Measurements from ENCODE around the gene GPC6. TPM values are rescaled to one million over a fixed set of nuclear protein-coding genes. Genes with fewer than 3 reads are reported as not detected.

GPC6 gene
- total and polyA plus RNA-seq, 9 of the 15 experiments (the other 6 are each of a cell fraction or from before 2014, with no cell fraction given): under 0.01 to 0.20 (median 0.01) TPM; not detected in 4

DNA sequence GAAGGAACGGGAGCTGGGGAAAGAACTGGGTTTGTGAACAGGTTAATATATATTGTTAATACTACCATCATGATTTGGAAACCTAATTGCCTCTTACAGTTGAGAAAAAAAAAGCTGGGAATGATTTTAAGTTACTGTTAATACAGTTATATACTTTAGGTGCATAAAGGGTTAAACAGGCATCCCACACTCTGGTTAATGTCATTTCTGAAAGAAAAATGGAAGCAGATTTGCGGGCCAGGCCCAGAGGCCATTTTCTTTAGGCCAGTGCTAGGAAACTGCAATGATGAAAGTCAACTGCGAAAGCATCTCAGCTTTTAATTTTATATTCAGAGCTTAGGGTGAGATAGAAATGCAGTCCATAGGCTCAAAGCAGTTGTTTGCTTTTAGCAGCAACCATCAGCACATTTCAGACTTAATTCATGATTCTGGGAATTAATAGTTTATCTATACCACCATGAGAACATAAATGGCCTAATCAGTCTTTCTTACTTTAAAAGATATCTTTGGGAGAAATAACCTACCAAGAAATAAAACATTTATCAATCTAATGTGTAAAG, 592.8 kb downstream of the GPC6 start:
- POLR2A ChIA-PET: no interaction called here
- H4K20me1 ChIP-seq (replicated peaks; ENCODE audit: control insufficient read depth, insufficient read depth, low read length): no peaks in the 10 kb centered on the region
- no peak overlapping the region for H2AFZ ChIP-seq (ENCODE audit: low read depth, low read length)
- H3K9ac ChIP-seq (ENCODE audit: insufficient read depth in 1 of 2, low read depth in 2 of 2, low read length in 2 of 2): no peak overlapping the region
- in situ Hi-C loops (cut with MboI): no loop called here
- no peak overlapping the region for H3K4me2 ChIP-seq (ENCODE audit: insufficient read depth, low read length)
- H3K27ac ChIP-seq (ENCODE audit: extremely low read depth, low read depth, low read length): no peak overlapping the region
- no TSS peak for BruUV-seq (replicated peaks)
- intact Hi-C loops (cut with micrococcal nuclease): no loop called here
- TF ChIP-seq ZNF277 (CRISPR knock-in tag; IDR thresholded peaks at IDR 0.05; ENCODE audit: borderline replicate concordance) (no peak), PML (IDR thresholded peaks at IDR 0.05; ENCODE audit: low read length) (no peak), ZNF740 (CRISPR knock-in tag; IDR thresholded peaks at IDR 0.05) (no peak), ZNF740 (tag; IDR thresholded peaks at IDR 0.05) (no peak), RFX5 (IDR thresholded peaks at IDR 0.05; ENCODE audit: low read depth, low read length) (no peak), HNRNPLL (IDR thresholded peaks at IDR 0.05; ENCODE audit: low read depth, low read length, poor library complexity, severe bottlenecking) (no peak), KDM5B (IDR thresholded peaks at IDR 0.05; ENCODE audit: insufficient replicate concordance, low read depth, low read length) (no peak), NR2C2 (CRISPR knock-in tag; IDR thresholded peaks at IDR 0.05) (no peak), NR2C2 (tag; IDR thresholded peaks at IDR 0.05) (no peak), TBL1XR1 (IDR thresholded peaks at IDR 0.05; ENCODE audit: low read length in 2 of 2) (no peak), MAFF (IDR thresholded peaks at IDR 0.05; ENCODE audit: low read length) (no peak), E2F6 (IDR thresholded peaks at IDR 0.05; ENCODE audit: borderline replicate concordance in 1 of 2, extremely low read depth in 1 of 2, insufficient read depth in 1 of 2, insufficient read length in 1 of 2, low read depth in 1 of 2, low read length in 1 of 2, poor library complexity in 1 of 2, severe bottlenecking in 1 of 2) (no peak), SAFB2 (IDR thresholded peaks at IDR 0.05; ENCODE audit: borderline replicate concordance, low read depth, low read length, severe bottlenecking) (no peak), CREBBP (IDR thresholded peaks at IDR 0.05; ENCODE audit: low read depth, low read length) (no peak)
- TF ChIP-seq, protein P1, sequence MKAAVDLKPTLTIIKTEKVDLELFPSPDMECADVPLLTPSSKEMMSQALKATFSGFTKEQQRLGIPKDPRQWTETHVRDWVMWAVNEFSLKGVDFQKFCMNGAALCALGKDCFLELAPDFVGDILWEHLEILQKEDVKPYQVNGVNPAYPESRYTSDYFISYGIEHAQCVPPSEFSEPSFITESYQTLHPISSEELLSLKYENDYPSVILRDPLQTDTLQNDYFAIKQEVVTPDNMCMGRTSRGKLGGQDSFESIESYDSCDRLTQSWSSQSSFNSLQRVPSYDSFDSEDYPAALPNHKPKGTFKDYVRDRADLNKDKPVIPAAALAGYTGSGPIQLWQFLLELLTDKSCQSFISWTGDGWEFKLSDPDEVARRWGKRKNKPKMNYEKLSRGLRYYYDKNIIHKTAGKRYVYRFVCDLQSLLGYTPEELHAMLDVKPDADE (conservative IDR thresholded peaks at IDR 0.05; ENCODE audit: control insufficient read depth, low read depth, low read length): no peak
- TF ChIP-seq, protein P2, sequence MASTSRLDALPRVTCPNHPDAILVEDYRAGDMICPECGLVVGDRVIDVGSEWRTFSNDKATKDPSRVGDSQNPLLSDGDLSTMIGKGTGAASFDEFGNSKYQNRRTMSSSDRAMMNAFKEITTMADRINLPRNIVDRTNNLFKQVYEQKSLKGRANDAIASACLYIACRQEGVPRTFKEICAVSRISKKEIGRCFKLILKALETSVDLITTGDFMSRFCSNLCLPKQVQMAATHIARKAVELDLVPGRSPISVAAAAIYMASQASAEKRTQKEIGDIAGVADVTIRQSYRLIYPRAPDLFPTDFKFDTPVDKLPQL (IDR thresholded peaks at IDR 0.05; ENCODE audit: extremely low read depth, insufficient read length): no peak
- CTCF ChIA-PET (ENCODE audit: low intra/inter-chr PET ratio): no interaction called here
- DNase-seq (ENCODE audit: extremely low read depth in 1 of 4, low spot score in 3 of 4) (no peak), ATAC-seq (no peak), FAIRE-seq (no peak)
- H3K4me3 ChIP-seq: no peak overlapping the region
- no peaks in the 10 kb centered on the region for H3K4me1 ChIP-seq (replicated peaks in 1 of 2; ENCODE audit: control insufficient read depth in 2 of 2, insufficient read depth in 2 of 2, low read length in 2 of 2)
- no peaks in the 10 kb centered on the region for H3K36me3 ChIP-seq (ENCODE audit: control insufficient read depth, insufficient read depth, low read length)
- H3K27me3 ChIP-seq (ENCODE audit: control insufficient read depth in 2 of 2, insufficient read depth in 2 of 2, low read length in 2 of 2): no peaks in the 10 kb centered on the region
- WGBS (ENCODE audit: insufficient coverage, low coverage, missing lambda C conversion rate): 0% methylated on average over 3 of the region's 3 CpGs
- no peaks in the 10 kb centered on the region for H3K9me3 ChIP-seq (replicated peaks; ENCODE audit: control insufficient read depth, insufficient read depth, low read depth, low read length)
- H3K79me2 ChIP-seq (ENCODE audit: control insufficient read depth, insufficient read depth, low read length): no peaks in the 10 kb centered on the region
- H3K9me1 ChIP-seq (ENCODE audit: control insufficient read depth, insufficient read depth, low read length): no peaks in the 10 kb centered on the region
